ENCODE results near the gene RASAL2.

RASAL2 gene

DNA sequence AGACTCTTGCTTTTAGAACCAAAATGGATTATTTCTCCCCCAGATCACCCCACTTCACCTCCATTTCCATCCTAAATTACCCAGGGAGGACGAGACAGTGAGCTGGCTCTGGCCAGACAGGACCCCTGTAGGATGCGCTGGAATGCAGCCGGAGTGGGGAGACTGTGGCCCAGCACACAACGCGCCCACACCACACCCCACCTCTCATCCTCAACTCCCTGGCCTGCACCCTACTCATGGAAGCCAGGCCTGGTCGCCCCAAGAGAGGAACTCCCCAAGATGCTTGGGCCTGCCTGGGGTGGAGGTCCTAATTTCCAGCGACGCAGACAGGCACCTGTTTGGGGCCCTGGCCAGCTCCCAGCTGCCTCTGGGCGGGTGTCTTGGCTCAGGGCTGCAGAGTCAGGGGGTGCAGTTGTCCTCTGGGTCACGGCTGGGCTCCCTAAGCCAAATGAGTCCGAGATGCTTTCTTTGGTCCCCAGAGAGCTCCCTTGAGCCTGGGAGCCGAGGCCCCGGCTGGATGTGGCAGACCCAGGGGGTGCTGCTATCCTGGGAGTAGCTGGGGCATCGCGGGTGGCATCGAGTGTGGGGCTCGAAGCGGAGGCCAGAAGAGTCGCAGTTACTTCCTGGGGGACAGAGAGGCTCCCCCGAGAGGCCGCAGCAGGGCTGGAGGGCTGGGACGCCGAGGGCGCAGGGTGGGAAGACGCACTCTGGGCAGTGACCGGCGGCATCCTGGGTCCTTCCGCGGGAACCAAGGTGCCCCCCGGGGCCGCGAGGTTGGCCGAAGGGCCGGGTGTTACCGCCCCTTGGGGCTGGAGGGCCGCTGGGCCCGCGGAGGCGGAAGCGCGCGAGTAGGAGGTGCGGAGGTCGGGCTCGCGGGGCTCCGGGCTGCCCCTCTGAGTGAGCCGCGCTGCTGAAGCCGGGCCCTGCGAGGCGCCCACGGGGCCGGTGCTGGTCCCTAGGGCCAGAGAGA is 392.5 kb downstream of the RASAL2 start:
- TF ChIP-seq ZFX (IDR thresholded peaks at IDR 0.05; ENCODE audit: borderline replicate concordance), result no peak
- TF ChIP-seq CTCF (IDR thresholded peaks at IDR 0.05), result no peak
- H3K27ac ChIP-seq, result no peak overlapping the region

- TF ChIP-seq ZFX (IDR thresholded peaks at IDR 0.05; ENCODE audit: borderline replicate concordance) (no peak), CTCF (IDR thresholded peaks at IDR 0.05) (no peak)
- no peak overlapping the region for H3K27ac ChIP-seq
These were observed 393.2 kb downstream of the RASAL2 start for GRCh38 chr1:178487070-178487615.

- H3K27ac ChIP-seq, result no peak overlapping the region
- TF ChIP-seq CTCF (IDR thresholded peaks at IDR 0.05) (no peak), ZFX (IDR thresholded peaks at IDR 0.05; ENCODE audit: borderline replicate concordance) (no peak)
These were observed 394.5 kb downstream of the RASAL2 start for GRCh38 chr1:178488393-178488792.

GRCh38 chr1:178489399-178489798 is 395.5 kb downstream of the RASAL2 start:
- no peak for TF ChIP-seq ZFX (IDR thresholded peaks at IDR 0.05; ENCODE audit: borderline replicate concordance)
- no peak for TF ChIP-seq CTCF (IDR thresholded peaks at IDR 0.05)
- no peak overlapping the region for H3K27ac ChIP-seq

GRCh38 chr1:178490136-178490535 is 396.2 kb downstream of the RASAL2 start:
- H3K27ac ChIP-seq, result no peak overlapping the region
- TF ChIP-seq CTCF (IDR thresholded peaks at IDR 0.05), result no peak
- no peak for TF ChIP-seq ZFX (IDR thresholded peaks at IDR 0.05; ENCODE audit: borderline replicate concordance)

GRCh38 chr1:178490967-178491366 is 397.1 kb downstream of the RASAL2 start:
- no peak overlapping the region for H3K27ac ChIP-seq
- TF ChIP-seq ZFX (IDR thresholded peaks at IDR 0.05; ENCODE audit: borderline replicate concordance) (no peak), CTCF (IDR thresholded peaks at IDR 0.05) (no peak)

DNA sequence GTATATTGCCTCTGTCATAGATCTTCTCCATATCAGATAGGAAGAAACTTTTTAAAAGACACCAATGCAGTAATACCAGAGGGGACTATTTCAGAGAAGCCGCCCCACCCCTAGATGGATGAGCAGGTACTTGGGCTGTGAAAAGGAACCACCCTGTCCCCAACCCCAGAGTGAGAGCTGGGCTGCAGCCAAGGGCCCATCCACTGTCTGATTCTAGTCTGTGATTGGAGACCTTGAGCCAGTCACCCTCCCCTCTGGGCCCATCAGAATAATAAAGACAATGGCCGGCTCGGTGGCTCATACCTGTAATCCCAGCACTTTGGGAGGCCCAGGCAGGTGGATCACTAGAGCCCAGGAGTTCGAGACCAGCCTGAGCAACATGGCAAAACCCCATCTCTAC is 397.8 kb downstream of the RASAL2 start:
- TF ChIP-seq ZFX (IDR thresholded peaks at IDR 0.05; ENCODE audit: borderline replicate concordance), result no peak
- TF ChIP-seq CTCF (IDR thresholded peaks at IDR 0.05), result no peak
- H3K27ac ChIP-seq, result no peak overlapping the region

Data from 22Rv1 (cell line).